GM18499 (cell line): ENCODE measurements around the gene RNF4.
"Not testable (repeated sequence)": the region's sequence is repeated elsewhere in the genome, so short reads cannot be mapped to it uniquely, and the experiment has no call there.

Experiments used
- ATAC-seq: cut with Tn5 transposase; IDR thresholded peaks from one replicate; pipeline ENCODE4 v1.9.1; 2021; ENCODE audit warnings: moderate number of reproducible peaks; ENCODE audit not compliant: insufficient read depth, unreplicated experiment

RNF4 gene

GRCh38 chr4:2485956-2486355, 17.1 kb downstream of the RNF4 start:
- no peak for ATAC-seq

- ATAC-seq = no peak
Measured at GRCh38 chr4:2486981-2487380, 18.1 kb downstream of the RNF4 start.

- no peak for ATAC-seq
Measured at GRCh38 chr4:2487632-2488031, 18.7 kb downstream of the RNF4 start.

- ATAC-seq = no peak
Measured at GRCh38 chr4:2489081-2489805, 20.3 kb downstream of the RNF4 start.

- no peak for ATAC-seq
Measured at GRCh38 chr4:2489841-2490552, 21.1 kb downstream of the RNF4 start.

- ATAC-seq = no peak
Measured at GRCh38 chr4:2492970-2493369, 24.1 kb downstream of the RNF4 start.

- ATAC-seq = no peak
Measured at GRCh38 chr4:2494992-2495391, 26.1 kb downstream of the RNF4 start.

- no peak for ATAC-seq
Measured at GRCh38 chr4:2497324-2497723, 28.4 kb downstream of the RNF4 start.

GRCh38 chr4:2497931-2498330, 29.0 kb downstream of the RNF4 start:
- ATAC-seq = peak; percentile 94

GRCh38 chr4:2500547-2500946, 31.6 kb downstream of the RNF4 start:
- ATAC-seq = no peak

- no peak for ATAC-seq
Measured at GRCh38 chr4:2501034-2501594, 32.2 kb downstream of the RNF4 start.

- ATAC-seq = no peak
Measured at GRCh38 chr4:2503809-2504208, 34.9 kb downstream of the RNF4 start.

GRCh38 chr4:2507259-2507658, 38.4 kb downstream of the RNF4 start:
- no peak for ATAC-seq

- ATAC-seq = no peak
Measured at GRCh38 chr4:2507855-2508254, 38.9 kb downstream of the RNF4 start.

- ATAC-seq = no peak
Measured at GRCh38 chr4:2510351-2511259, 41.7 kb downstream of the RNF4 start.

GRCh38 chr4:2511645-2512131, 42.8 kb downstream of the RNF4 start:
- no peak for ATAC-seq

- no peak for ATAC-seq
Measured at GRCh38 chr4:2512396-2513135, 43.7 kb downstream of the RNF4 start.

- not testable (repeated sequence) for ATAC-seq
Measured at GRCh38 chr4:2514193-2514592, 45.3 kb downstream of the RNF4 start.

- ATAC-seq = not testable (repeated sequence)
Measured at GRCh38 chr4:2514944-2515343, 46.0 kb downstream of the RNF4 start.
